Stimulated activated naive CD8-positive, alpha-beta T cell treated with anti-CD3 and anti-CD28 coated beads, Interleukin-15, amount 100 ng/mL, for 72 hours (primary cell): ENCODE results near the gene ZNF362.

Experiments used
- ATAC-seq: fragments of 150-1000 bp; cut with Tn5 transposase; 2 replicates; pipeline ENCODE4 v1.10.0; 2021; ENCODE audit warnings: mild to moderate bottlenecking, moderate library complexity
- DNase-seq, 2 donors: peaks; one replicate each; pipeline ENCODE4 v3.0.0; 2021 to 2022
- H3K27ac Mint-ChIP-seq, 2 donors: one replicate each; pipeline ENCODE4 v1.8.0; 2022; ENCODE audit warnings: mild to moderate bottlenecking in 2 of 2, mixed read lengths in 2 of 2, moderate library complexity in 2 of 2
- H3K27me3 Mint-ChIP-seq: one replicate; pipeline ENCODE4 v1.8.0; 2022; ENCODE audit warnings: mixed read lengths
- H3K4me1 Mint-ChIP-seq: one replicate; pipeline ENCODE4 v1.8.0; 2022; ENCODE audit warnings: mild to moderate bottlenecking, mixed read lengths
- H3K4me3 Mint-ChIP-seq, 2 donors: one replicate each; pipeline ENCODE4 v1.8.0; 2022; ENCODE audit warnings: mild to moderate bottlenecking in 2 of 2, mixed read lengths in 2 of 2, moderate library complexity in 1 of 2
- H3K9me3 Mint-ChIP-seq, 2 donors: one replicate each; pipeline ENCODE4 v1.8.0; 2022; ENCODE audit warnings: mixed read lengths in 2 of 2

The ZNF362 gene

GRCh38 chr1:33329600-33330305 lies 73.5 kb downstream of the ZNF362 start:
- Mint-ChIP-seq H3K27ac (no peak overlapping the region), H3K4me1 (no peaks in the 10 kb centered on the region), H3K4me3 (no peak overlapping the region), H3K9me3 (no peaks in the 10 kb centered on the region), H3K27me3 (no peaks in the 10 kb centered on the region)
- DNase-seq (no peak), ATAC-seq (no peak)

- H3K4me1 Mint-ChIP-seq, result peaks cover 6% of the 10 kb centered on the region
- no peak overlapping the region for H3K4me3 Mint-ChIP-seq
- H3K9me3 Mint-ChIP-seq, result no peaks in the 10 kb centered on the region
- no peak for ATAC-seq
- H3K27ac Mint-ChIP-seq, result no peak overlapping the region
- no peaks in the 10 kb centered on the region for H3K27me3 Mint-ChIP-seq
- no peak for DNase-seq
Observed at GRCh38 chr1:33330361-33330890, 74.1 kb downstream of the ZNF362 start.

GRCh38 chr1:33330906-33331305 lies 74.6 kb downstream of the ZNF362 start:
- Mint-ChIP-seq H3K27ac (no peak overlapping the region), H3K4me3 (no peak overlapping the region)
- no peak for ATAC-seq

GRCh38 chr1:33331444-33332356 lies 75.4 kb downstream of the ZNF362 start:
- no peak for ATAC-seq
- DNase-seq, result no peak
- no peaks in the 10 kb centered on the region for H3K27me3 Mint-ChIP-seq
- no peak overlapping the region for H3K4me3 Mint-ChIP-seq
- H3K9me3 Mint-ChIP-seq, result no peaks in the 10 kb centered on the region
- H3K4me1 Mint-ChIP-seq, result peaks cover 16% of the 10 kb centered on the region
- H3K27ac Mint-ChIP-seq, result peak overlapping the region in 1 of 2 donors; percentile 66

More at GRCh38 chr1:33330906-33331305, 74.6 kb downstream of the ZNF362 start:
- H3K4me1 Mint-ChIP-seq, result peaks cover 8% of the 10 kb centered on the region
- H3K27me3 Mint-ChIP-seq, result no peaks in the 10 kb centered on the region
- no peaks in the 10 kb centered on the region for H3K9me3 Mint-ChIP-seq
- DNase-seq, result no peak

GRCh38 chr1:33332357-33332789 lies 76.1 kb downstream of the ZNF362 start:
- no peaks in the 10 kb centered on the region for H3K27me3 Mint-ChIP-seq
- peak overlapping the region in 1 of 2 donors; percentile 66 for H3K27ac Mint-ChIP-seq
- DNase-seq (no peak), ATAC-seq (no peak)
- no peaks in the 10 kb centered on the region for H3K9me3 Mint-ChIP-seq
- no peak overlapping the region for H3K4me3 Mint-ChIP-seq
- peaks cover 20% of the 10 kb centered on the region for H3K4me1 Mint-ChIP-seq

- H3K4me3 Mint-ChIP-seq, result no peak overlapping the region
- H3K27me3 Mint-ChIP-seq, result no peaks in the 10 kb centered on the region
- H3K27ac Mint-ChIP-seq, result no peak overlapping the region
- no peak for ATAC-seq
- peaks cover 26% of the 10 kb centered on the region for H3K4me1 Mint-ChIP-seq
- no peaks in the 10 kb centered on the region for H3K9me3 Mint-ChIP-seq
- DNase-seq, result no peak
Observed at GRCh38 chr1:33332881-33333280, 76.6 kb downstream of the ZNF362 start.

GRCh38 chr1:33334081-33334552 lies 77.8 kb downstream of the ZNF362 start:
- no peak for DNase-seq
- Mint-ChIP-seq H3K4me3 (no peak overlapping the region), H3K9me3 (no peaks in the 10 kb centered on the region), H3K27me3 (no peaks in the 10 kb centered on the region), H3K4me1 (peaks cover 38% of the 10 kb centered on the region), H3K27ac (no peak overlapping the region)
- no peak for ATAC-seq

GRCh38 chr1:33335020-33335419 lies 78.7 kb downstream of the ZNF362 start:
- DNase-seq (no peak), ATAC-seq (no peak)
- peaks cover 38% of the 10 kb centered on the region for H3K4me1 Mint-ChIP-seq
- H3K27me3 Mint-ChIP-seq, result no peaks in the 10 kb centered on the region
- no peaks in the 10 kb centered on the region for H3K9me3 Mint-ChIP-seq
- no peak overlapping the region for H3K27ac Mint-ChIP-seq
- no peak overlapping the region for H3K4me3 Mint-ChIP-seq

GRCh38 chr1:33336580-33336979 lies 80.3 kb downstream of the ZNF362 start:
- peaks cover 44% of the 10 kb centered on the region for H3K4me1 Mint-ChIP-seq
- no peaks in the 10 kb centered on the region for H3K27me3 Mint-ChIP-seq
- no peak overlapping the region for H3K27ac Mint-ChIP-seq
- no peak for DNase-seq
- no peak for ATAC-seq
- H3K4me3 Mint-ChIP-seq, result no peak overlapping the region
- no peaks in the 10 kb centered on the region for H3K9me3 Mint-ChIP-seq

- Mint-ChIP-seq H3K27me3 (no peaks in the 10 kb centered on the region), H3K4me3 (no peak overlapping the region), H3K9me3 (no peaks in the 10 kb centered on the region), H3K4me1 (peaks cover 53% of the 10 kb centered on the region), H3K27ac (no peak overlapping the region)
- DNase-seq (no peak), ATAC-seq (no peak)
Observed at GRCh38 chr1:33337441-33337840, 81.1 kb downstream of the ZNF362 start.

GRCh38 chr1:33338048-33338439 lies 81.8 kb downstream of the ZNF362 start:
- Mint-ChIP-seq H3K4me1 (peaks cover 58% of the 10 kb centered on the region), H3K27ac (peak overlapping the region in 1 of 2 donors; percentile 63), H3K4me3 (no peak overlapping the region), H3K27me3 (no peaks in the 10 kb centered on the region), H3K9me3 (no peaks in the 10 kb centered on the region)
- no peak for DNase-seq
- ATAC-seq, result no peak

- H3K27me3 Mint-ChIP-seq, result no peaks in the 10 kb centered on the region
- ATAC-seq, result no peak
- no peak overlapping the region for H3K27ac Mint-ChIP-seq
- peaks cover 58% of the 10 kb centered on the region for H3K4me1 Mint-ChIP-seq
- no peaks in the 10 kb centered on the region for H3K9me3 Mint-ChIP-seq
- no peak overlapping the region for H3K4me3 Mint-ChIP-seq
- no peak for DNase-seq
Observed at GRCh38 chr1:33338440-33339211, 82.3 kb downstream of the ZNF362 start.

GRCh38 chr1:33339413-33339812 lies 83.1 kb downstream of the ZNF362 start:
- H3K27ac Mint-ChIP-seq, result no peak overlapping the region
- H3K9me3 Mint-ChIP-seq, result no peaks in the 10 kb centered on the region
- no peak for DNase-seq
- ATAC-seq, result no peak
- H3K4me1 Mint-ChIP-seq, result peaks cover 58% of the 10 kb centered on the region
- no peak overlapping the region for H3K4me3 Mint-ChIP-seq
- H3K27me3 Mint-ChIP-seq, result no peaks in the 10 kb centered on the region

- H3K4me1 Mint-ChIP-seq, result peaks cover 53% of the 10 kb centered on the region
- no peak for ATAC-seq
- DNase-seq, result no peak
- H3K9me3 Mint-ChIP-seq, result no peaks in the 10 kb centered on the region
- no peaks in the 10 kb centered on the region for H3K27me3 Mint-ChIP-seq
- H3K27ac Mint-ChIP-seq, result peak overlapping the region in 1 of 2 donors; percentile 1
- no peak overlapping the region for H3K4me3 Mint-ChIP-seq
Observed at GRCh38 chr1:33341190-33341589, 84.9 kb downstream of the ZNF362 start.

GRCh38 chr1:33342041-33342723 lies 85.9 kb downstream of the ZNF362 start:
- Mint-ChIP-seq H3K27me3 (no peaks in the 10 kb centered on the region), H3K9me3 (no peaks in the 10 kb centered on the region), H3K4me3 (no peak overlapping the region), H3K4me1 (peaks cover 55% of the 10 kb centered on the region), H3K27ac (no peak overlapping the region)
- ATAC-seq (no peak), DNase-seq (no peak)
